Sigmoid colon (tissue), 7 donors: Measurements from ENCODE around the gene TCF19. TPM values are rescaled to one million over a fixed set of nuclear protein-coding genes. Genes with fewer than 3 reads are reported as not detected.
A peak's percentile ranks its signal among the peaks of the same experiment; 100 is the strongest.

Source experiments
- DNase-seq: peaks from one replicate; pipeline ENCODE4 v3.0.0-alpha.2; 2019
- H3K27ac ChIP-seq, 4 donors: fragments of 200-600 bp; sonication (generic); one replicate each; pipeline ENCODE4 v1.5.1; 2016 to 2019; ENCODE audit warnings: mild to moderate bottlenecking in 1 of 4
- H3K27me3 ChIP-seq, 3 donors: fragments of 200-600 bp; sonication (generic); one replicate each; pipeline ENCODE4 v1.5.1; 2019; ENCODE audit warnings: mild to moderate bottlenecking in 1 of 3
- H3K36me3 ChIP-seq, 4 donors: fragments of 200-600 bp; sonication (generic); one replicate each; pipeline ENCODE4 v1.5.1; 2016 to 2019
- H3K4me1 ChIP-seq, 4 donors: fragments of 200-600 bp; sonication (generic); one replicate each; pipeline ENCODE4 v1.5.1; 2017 to 2019
- H3K4me3 ChIP-seq, 4 donors: fragments of 200-600 bp; sonication (generic); one replicate each; pipeline ENCODE4 v1.5.1; 2017 to 2019; ENCODE audit warnings: mild to moderate bottlenecking in 2 of 4, moderate library complexity in 1 of 4
- H3K9me3 ChIP-seq, 4 donors: fragments of 200-600 bp in 3 of 4; sonication (generic) in 3 of 4; one replicate each; pipeline versions ENCODE4 v1.5.1 to v1.6.1; 2013 to 2019
- EP300 ChIP-seq, 4 donors: sonication (generic); formaldehyde crosslinking; IDR thresholded peaks; one replicate each; pipeline ENCODE4 v1.6.1; 2017; ENCODE audit warnings: antibody characterized with exemption in 4 of 4
- POLR2A ChIP-seq, 2 donors: fragments of 450-650 bp; IDR thresholded peaks; one replicate each; pipeline ENCODE4 v1.6.1; 2016; ENCODE audit warnings: antibody characterized with exemption in 2 of 2, mild to moderate bottlenecking in 2 of 2, moderate library complexity in 2 of 2
- POLR2AphosphoS5 ChIP-seq, 4 donors: sonication (generic); formaldehyde crosslinking; IDR thresholded peaks; one replicate each; pipeline ENCODE4 v1.6.1; 2017; ENCODE audit warnings: antibody characterized with exemption in 4 of 4
- WGBS, 2 donors: extraction: QIAGEN DNeasy Blood & Tissue Kit; methylation state at CpG; one replicate each; pipeline ENCODE4 v1.1.7; 2013; 5-methylcytosine and 5-hydroxymethylcytosine counted together
- intact Hi-C: fragments of 100-400 bp; cut with DNase I; formaldehyde crosslinking; loops from one replicate; pipeline ENCODE4 v1.15.1; 2023
- polyA plus RNA-seq, 3 donors: library from polyadenylated mRNA; stranded (reverse); fragments of 200-250 nt; gene quantifications; one replicate each; pipeline ENCODE4 v1.2.3, GENCODE V29; 2013
- total RNA-seq, 4 donors: library from RNA; depleted of rRNA; stranded (reverse); fragments of >200 nt; gene quantifications; one replicate each; pipeline ENCODE4 v1.1.0, GENCODE V29; 2016
- TF ChIP-seq, protein P1 (sequence below), 4 experiments: fragments of 450-650 bp in 3 of 4; fragments of 200-600 bp in 1 of 4; IDR thresholded peaks; one replicate each; pipeline ENCODE4 v1.5.1; 2016 to 2019; ENCODE audit warnings: antibody characterized with exemption in 4 of 4, mild to moderate bottlenecking in 3 of 4, moderate library complexity in 2 of 4
- donor health status: healthy with polysubstance abuse.
- donor health status: Bipolar disorder and iron deficiency.
- donor health status: healthy.

The TCF19 gene
- total and polyA plus RNA-seq, 7 donors = 2.6 to 11.7 (median 3.6) TPM

DNA sequence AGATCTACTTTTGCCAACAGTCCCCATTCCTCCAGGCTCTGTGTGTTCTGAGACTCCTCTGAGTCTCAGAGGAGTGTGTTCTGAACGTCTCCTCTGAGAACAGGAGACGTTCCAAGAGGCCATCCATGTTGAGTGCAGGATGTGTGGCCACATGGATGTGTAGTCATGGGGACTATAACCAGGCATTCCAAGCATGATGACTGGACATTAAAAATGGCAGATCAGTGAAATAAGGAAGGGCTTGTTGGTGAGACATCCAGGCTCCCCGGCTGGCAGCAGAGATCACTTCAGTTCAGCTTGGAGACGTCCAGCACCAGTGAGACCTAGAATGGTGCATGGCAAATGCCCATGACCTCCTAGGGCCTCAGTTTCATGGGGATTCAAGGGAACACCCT lies 46.4 kb downstream of the TCF19 start:
- intact Hi-C loops = no loop called here
- Histone ChIP-seq H3K36me3 (no peaks in the 10 kb centered on the region), H3K27me3 (no peaks in the 10 kb centered on the region), H3K9me3 (peaks cover 0 to 2% (median 0%) of the 10 kb centered on the region in 4 donors), H3K4me3 (no peak overlapping the region), H3K4me1 (peaks cover 0 to 34% (median 15%) of the 10 kb centered on the region in 4 donors), H3K27ac (peak overlapping the region in 2 of 4 donors; percentile 83 to 85)
- WGBS, 2 donors = 87 to 89% methylated on average over 4 of the region's 4 CpGs
- no peak for TF ChIP-seq POLR2A (IDR thresholded peaks at IDR 0.05)
- no peak for TF ChIP-seq EP300 (IDR thresholded peaks at IDR 0.05)
- TF ChIP-seq, protein P1, sequence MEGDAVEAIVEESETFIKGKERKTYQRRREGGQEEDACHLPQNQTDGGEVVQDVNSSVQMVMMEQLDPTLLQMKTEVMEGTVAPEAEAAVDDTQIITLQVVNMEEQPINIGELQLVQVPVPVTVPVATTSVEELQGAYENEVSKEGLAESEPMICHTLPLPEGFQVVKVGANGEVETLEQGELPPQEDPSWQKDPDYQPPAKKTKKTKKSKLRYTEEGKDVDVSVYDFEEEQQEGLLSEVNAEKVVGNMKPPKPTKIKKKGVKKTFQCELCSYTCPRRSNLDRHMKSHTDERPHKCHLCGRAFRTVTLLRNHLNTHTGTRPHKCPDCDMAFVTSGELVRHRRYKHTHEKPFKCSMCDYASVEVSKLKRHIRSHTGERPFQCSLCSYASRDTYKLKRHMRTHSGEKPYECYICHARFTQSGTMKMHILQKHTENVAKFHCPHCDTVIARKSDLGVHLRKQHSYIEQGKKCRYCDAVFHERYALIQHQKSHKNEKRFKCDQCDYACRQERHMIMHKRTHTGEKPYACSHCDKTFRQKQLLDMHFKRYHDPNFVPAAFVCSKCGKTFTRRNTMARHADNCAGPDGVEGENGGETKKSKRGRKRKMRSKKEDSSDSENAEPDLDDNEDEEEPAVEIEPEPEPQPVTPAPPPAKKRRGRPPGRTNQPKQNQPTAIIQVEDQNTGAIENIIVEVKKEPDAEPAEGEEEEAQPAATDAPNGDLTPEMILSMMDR (IDR thresholded peaks at IDR 0.05) = no peak
- no peak for TF ChIP-seq POLR2AphosphoS5 (IDR thresholded peaks at IDR 0.05)
- no peak for DNase-seq

DNA sequence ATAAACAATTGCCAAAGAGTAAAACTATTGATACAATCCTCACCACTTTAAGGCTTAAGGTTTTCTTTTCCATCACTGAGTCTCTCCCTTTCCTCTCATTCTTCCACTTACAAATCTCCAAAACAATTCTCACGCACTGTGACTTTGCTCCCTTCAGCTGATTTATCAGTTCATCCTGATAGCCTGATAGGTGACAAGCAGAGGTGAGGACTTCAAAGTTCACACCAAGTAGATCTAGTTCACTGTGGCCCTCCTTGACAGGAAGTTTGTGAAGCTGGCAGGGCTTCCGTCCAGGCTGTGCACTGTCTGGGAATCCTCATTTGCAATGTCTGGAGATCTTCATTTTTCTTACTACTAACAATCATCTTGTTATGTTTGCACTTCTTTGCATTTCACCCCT lies 47.2 kb downstream of the TCF19 start:
- Histone ChIP-seq H3K4me1 (peaks cover 0 to 34% (median 15%) of the 10 kb centered on the region in 4 donors), H3K36me3 (no peaks in the 10 kb centered on the region), H3K9me3 (peaks cover 0 to 2% (median 0%) of the 10 kb centered on the region in 4 donors), H3K27me3 (no peaks in the 10 kb centered on the region), H3K4me3 (no peak overlapping the region), H3K27ac (peak overlapping the region in 2 of 4 donors; percentile 5 to 32)
- intact Hi-C loops = no loop called here
- DNase-seq = no peak
- WGBS, 2 donors = 92 to 93% methylated on average over 2 of the region's 2 CpGs
- TF ChIP-seq EP300 (IDR thresholded peaks at IDR 0.05) (no peak), POLR2A (IDR thresholded peaks at IDR 0.05) (no peak), POLR2AphosphoS5 (IDR thresholded peaks at IDR 0.05) (no peak)
- TF ChIP-seq, protein P1 (IDR thresholded peaks at IDR 0.05) = no peak

DNA sequence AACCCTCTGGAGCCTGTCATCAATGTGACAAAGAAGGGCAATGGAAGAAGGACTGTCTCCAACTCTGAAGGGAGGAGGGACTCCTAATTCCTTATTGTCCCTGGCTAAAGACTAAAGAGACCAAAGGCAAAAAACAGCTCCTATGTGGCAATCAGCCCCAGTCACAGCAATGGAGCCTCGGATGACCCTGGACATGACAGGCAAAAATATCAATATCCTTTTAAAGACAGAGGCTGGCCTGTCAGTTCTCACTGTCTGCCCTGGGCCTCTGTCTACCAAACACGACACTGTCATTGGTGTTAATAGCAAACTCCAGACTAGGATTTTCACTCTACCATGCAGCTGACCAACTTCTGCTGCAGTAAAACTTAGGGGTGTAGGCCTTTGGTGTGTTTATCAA lies 50.1 kb downstream of the TCF19 start:
- H3K4me3 ChIP-seq = no peak overlapping the region
- H3K27me3 ChIP-seq = no peaks in the 10 kb centered on the region
- H3K36me3 ChIP-seq = no peaks in the 10 kb centered on the region
- TF ChIP-seq POLR2AphosphoS5 (IDR thresholded peaks at IDR 0.05) = no peak
- TF ChIP-seq, protein P1 (IDR thresholded peaks at IDR 0.05) = no peak
- TF ChIP-seq POLR2A (IDR thresholded peaks at IDR 0.05) = no peak
- TF ChIP-seq EP300 (IDR thresholded peaks at IDR 0.05) = no peak
- intact Hi-C loops = no loop called here
- no peak overlapping the region for H3K27ac ChIP-seq
- no peak for DNase-seq
- H3K4me1 ChIP-seq = peaks cover 0 to 22% (median 2%) of the 10 kb centered on the region in 4 donors
- 55 to 58% methylated on average over 2 of the region's 2 CpGs for WGBS, 2 donors
- no peaks in the 10 kb centered on the region for H3K9me3 ChIP-seq

DNA sequence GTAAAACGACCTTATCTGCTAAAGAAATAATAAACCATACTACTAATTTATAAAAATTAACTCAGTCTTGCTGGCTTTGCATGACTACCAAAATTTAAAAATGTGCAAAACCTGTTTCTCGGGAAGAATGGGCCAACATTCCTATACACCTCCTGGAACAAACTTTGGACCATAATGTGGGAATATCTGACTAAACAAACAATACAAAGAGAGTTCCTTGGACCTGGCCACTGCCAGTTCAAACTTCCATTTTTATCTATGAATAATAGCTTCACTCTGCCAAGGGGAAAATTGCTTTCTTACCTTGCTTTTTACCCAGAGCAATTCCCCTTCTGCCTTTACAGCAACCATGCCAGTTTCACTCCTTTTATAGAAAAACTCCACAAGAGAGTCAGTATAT lies 50.7 kb downstream of the TCF19 start:
- Histone ChIP-seq H3K27me3 (no peaks in the 10 kb centered on the region), H3K4me1 (peaks cover 0 to 19% (median 0%) of the 10 kb centered on the region in 4 donors), H3K9me3 (no peaks in the 10 kb centered on the region), H3K4me3 (no peak overlapping the region), H3K36me3 (no peaks in the 10 kb centered on the region), H3K27ac (no peak overlapping the region)
- DNase-seq = no peak
- intact Hi-C loops = no loop called here
- 15 to 51% methylated on average over 2 of the region's 2 CpGs for WGBS, 2 donors
- TF ChIP-seq POLR2A (IDR thresholded peaks at IDR 0.05) (no peak), POLR2AphosphoS5 (IDR thresholded peaks at IDR 0.05) (no peak), EP300 (IDR thresholded peaks at IDR 0.05) (no peak)
- TF ChIP-seq, protein P1 (IDR thresholded peaks at IDR 0.05) = no peak

DNA sequence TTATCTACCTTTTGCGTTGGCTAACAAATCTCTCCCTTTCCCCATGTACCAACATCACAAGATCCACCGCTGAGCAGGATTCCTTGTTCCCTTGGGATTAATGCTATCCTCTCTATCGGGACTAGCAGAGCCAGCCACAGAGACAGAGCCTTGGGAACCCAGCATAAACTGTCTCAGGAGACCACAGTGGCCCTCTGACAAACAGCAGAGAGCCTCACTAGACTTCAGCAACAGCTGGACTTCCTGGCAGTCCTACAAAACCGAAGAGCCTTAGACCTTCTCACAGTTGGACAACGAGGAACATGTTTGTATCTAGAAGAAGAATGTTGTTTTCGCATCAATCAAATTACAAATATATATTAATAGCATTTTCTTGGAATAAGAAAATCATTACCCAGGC lies 51.7 kb downstream of the TCF19 start:
- DNase-seq = no peak
- no peak for TF ChIP-seq POLR2A (IDR thresholded peaks at IDR 0.05)
- H3K4me1 ChIP-seq = peaks cover 0 to 13% (median 0%) of the 10 kb centered on the region in 4 donors
- intact Hi-C loops = no loop called here
- no peaks in the 10 kb centered on the region for H3K9me3 ChIP-seq
- no peaks in the 10 kb centered on the region for H3K27me3 ChIP-seq
- no peak overlapping the region for H3K4me3 ChIP-seq
- 48 to 64% methylated on average over 6 of the region's 6 CpGs for WGBS, 2 donors
- H3K36me3 ChIP-seq = no peaks in the 10 kb centered on the region
- no peak overlapping the region for H3K27ac ChIP-seq
